Nucleus accumbens (tissue), 56 donors: ENCODE measurements around the gene HERC3.
A peak's percentile ranks its signal among the peaks of the same experiment; 100 is the strongest.

Source experiments
- DNase-seq, 56 donors: peaks; one replicate each; lab custom pipeline; 2025; lab: John Stamatoyannopoulos, UW

Gene HERC3

DNA sequence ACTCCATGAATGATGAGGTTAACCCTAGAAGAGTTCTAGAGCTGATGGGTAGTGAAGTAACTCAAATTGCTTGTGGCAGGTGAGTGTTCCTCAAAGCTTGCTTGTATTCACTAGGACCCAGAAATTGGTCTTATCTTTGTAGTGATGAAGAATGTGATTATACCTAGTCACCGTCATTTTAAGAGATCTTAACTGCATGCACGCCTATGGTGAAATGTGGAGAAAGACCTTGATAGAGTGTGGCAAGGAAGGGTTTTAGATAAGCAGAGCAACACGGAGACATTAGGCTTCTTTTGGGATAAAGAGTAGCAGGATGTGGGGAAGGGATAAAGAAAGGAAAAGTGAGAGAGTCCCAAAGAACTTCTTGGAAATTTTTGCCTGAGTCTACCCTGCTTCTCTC, 62.9 kb downstream of the HERC3 start:
- no peak for DNase-seq

GRCh38 chr4:88659055-88659889, 67.0 kb downstream of the HERC3 start:
- DNase-seq: peak in 17 of 56 donors; percentile 1 to 55 (median 18)

DNA sequence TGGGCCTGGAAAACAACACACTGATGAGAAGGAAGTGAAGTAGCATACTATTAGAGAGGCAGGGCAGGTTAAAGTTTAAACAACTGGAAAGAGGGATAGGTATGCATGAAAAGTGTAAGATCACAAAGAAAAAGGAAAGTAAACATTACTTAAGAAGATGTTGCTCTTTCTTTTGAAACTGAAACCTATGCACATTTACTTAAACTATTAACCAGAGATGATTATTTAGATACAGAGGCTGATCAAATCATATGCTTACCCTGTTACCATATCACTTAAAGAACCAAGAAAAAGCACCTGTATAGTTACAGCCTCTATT, 67.6 kb downstream of the HERC3 start:
- DNase-seq: no peak

DNA sequence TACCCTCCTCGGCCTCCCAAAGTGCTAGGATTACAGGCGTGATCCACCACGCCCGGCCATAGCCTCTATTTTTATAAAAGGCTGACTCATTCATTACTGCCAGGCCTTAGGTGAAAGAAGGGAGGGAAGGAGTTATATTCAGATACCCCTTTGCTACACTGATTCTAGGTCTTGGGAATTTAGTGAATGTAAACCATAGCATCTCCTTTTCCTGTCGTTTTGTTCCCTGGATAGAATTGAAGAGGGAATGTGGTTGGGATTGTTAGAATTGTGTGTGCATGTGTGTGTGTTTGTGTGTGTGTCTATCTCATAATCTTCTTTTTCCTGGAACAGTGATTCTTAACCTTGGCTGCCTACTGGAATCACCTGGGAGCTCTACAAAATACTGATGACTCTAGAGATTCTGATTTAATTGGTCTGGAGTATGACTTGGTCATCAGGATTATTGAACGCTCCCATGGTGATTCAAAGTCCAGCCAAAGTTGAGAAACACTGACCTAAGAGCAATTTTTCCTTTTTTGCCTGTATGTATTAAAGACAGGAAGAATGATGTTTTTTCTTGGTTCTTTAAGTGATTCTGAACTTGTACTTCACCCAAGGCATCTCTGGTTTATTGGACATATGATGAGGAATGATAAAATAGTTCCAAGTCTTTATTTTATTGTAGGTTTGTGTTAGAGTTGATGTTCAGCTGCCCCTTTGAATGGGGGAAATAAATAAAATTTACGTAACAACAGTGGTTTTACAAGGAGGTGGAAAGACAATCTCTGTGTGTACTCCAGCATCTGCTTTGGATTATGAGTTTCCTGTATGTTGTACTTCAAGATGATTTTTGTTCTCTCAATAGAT, 68.4 kb downstream of the HERC3 start:
- DNase-seq: no peak

DNA sequence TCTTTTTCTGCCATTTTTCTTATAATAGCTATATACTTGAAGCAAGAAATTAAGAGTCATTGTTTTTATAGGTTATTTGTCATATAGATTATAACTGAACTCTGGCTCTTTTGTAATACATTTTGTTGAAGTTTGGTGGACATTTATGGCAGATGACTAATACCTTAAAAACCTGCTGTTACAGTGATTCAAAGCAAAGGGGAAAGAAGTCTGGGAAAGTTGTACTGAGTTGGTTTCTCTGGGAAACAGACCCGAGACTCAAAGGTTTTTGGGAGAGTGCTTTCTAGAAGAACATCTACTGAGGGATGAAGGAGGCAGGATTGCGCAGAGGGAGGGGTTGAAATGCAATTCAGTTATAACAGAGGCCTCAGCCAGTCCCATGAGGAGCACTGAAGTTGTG, 69.5 kb downstream of the HERC3 start:
- no peak for DNase-seq

GRCh38 chr4:88672987-88673386, 80.7 kb downstream of the HERC3 start:
- peak in 4 of 56 donors; percentile 0 to 40 (median 10) for DNase-seq

DNA sequence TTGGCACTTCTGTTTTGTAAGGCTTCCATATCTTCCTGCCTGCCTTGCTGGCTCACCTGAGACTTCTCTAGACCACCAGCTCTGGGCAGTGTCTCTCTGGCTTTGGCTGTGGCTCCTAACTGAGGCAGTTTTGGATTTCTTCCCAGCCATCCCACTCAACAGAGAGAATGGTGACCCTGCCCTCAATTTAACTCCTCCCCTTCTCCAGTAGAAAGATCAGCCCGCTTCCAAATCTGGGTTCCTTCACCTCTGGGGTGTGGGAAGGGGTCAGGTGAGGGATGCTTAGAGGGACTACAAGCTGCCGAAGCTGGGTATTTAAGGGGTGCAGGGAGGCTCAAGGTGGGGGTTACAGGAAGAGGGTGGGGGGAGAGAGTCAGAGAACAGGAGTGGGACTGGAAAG, 81.6 kb downstream of the HERC3 start:
- DNase-seq: no peak

GRCh38 chr4:88674565-88674964, 82.3 kb downstream of the HERC3 start:
- DNase-seq: no peak

DNA sequence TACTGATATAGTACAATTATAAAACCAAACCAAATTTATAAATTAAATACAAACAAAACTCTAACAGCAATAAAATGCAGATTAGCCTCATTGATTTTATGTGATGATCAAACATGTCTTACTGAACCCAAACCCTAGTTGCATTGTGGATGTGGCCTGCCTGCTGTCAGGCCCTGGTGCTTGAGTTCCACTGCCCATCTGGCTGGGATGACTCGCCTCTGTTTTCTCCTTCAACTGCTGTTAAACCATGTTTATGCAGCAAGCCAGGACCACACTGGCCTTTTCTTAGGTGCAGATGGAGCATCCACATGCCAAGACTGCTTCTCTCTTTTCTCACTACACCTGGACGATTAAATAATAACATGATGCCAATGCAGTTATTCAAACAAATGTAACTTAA, 82.7 kb downstream of the HERC3 start:
- DNase-seq: no peak

DNA sequence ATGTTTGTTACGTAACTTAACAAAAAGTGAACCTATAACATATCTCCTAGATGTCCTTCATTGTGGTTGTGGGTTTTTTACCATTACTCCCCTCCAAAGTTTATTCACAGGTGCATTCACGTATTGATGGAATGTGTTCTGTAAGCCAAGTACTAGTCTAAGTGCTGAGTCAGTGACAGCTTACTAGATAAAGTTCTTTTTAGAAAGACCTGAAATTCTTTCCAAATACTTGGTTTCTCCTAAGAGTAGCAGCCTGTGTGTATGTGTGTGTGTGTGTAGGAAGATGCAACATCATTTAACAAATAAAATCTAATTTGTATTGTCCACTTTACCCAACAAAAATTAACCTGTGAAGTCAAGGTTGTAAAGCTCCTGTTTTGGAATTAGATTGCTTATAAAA, 83.3 kb downstream of the HERC3 start:
- no peak for DNase-seq

DNA sequence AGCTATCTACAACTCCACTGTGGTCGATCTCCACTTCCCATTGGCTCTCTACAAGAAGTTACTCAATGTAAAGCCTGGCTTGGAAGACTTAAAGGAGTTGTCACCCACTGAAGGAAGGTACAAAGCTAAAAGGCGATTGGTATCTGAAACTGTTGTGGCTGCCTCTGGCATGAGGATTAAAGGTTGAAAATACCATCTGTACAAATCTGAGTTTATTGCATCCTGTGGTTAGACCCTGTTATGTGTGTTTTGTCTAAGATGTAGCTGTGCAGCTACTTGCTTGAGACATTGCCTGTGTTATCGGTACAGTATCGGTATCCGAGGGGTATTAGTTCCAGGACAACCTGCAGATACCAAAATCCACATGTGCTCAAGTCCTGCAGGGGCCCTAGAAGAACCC, 88.9 kb downstream of the HERC3 start:
- DNase-seq: no peak

GRCh38 chr4:88690355-88690754, 98.1 kb downstream of the HERC3 start:
- peak in 1 of 56 donors; percentile 15 for DNase-seq

DNA sequence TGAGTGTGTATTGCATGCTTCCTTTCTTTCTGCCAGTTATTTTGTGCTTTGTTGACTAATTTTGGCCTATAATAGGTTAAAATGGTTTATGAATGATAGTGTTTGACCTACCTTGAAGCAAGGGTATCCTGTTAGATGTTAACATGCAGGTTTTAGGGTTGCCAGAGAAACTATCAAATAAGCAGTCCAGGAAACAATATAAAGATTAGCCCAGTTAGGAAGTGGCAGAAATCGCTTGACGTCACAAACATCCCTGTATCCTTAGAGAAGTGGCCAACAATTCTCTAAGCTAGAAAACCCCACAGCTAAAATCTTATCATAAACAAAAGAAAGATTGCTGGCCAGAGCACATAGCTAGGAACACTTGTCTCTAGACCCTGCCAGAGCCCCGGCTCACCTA, 101.5 kb downstream of the HERC3 start:
- no peak for DNase-seq

DNA sequence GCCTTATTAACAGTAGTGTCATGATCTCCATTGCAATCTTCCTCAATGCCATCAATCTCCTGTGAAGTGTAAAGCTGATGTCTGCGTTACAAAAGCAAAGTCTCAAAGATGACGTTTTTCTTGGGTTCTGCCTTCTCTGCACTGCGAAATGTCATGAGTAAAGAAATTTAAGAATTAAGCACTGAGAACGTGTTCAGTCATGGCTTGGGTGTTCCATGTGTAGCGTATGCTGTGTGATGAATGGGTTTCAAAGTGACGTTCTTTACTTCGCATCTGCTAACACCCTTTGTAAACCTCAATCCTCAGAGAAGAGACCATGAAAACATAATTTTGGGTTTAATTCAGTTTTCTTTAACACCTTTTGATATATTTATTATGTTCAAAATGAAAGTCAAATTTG, 104.3 kb downstream of the HERC3 start:
- DNase-seq: no peak

DNA sequence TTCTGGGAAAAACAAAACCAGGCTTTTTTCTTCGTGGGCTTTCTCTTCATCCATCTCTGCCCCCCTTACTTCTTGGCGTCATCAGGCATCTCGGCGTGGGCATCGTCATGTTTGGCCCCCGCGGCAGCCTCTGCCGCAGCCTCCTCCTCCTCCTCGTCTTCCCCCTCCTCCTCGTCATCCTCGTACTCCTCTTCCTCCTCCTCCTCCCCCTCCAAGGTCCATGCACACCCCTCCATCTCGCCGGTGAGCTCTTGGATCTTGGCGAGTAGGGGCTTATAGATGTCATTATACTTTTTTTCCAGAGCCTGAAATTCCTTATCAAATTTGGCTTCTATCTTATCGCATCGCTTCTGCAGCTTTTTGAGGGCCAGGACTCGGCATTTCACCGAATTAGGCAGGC, 104.9 kb downstream of the HERC3 start:
- peak in 17 of 56 donors; percentile 6 to 57 (median 25) for DNase-seq

- DNase-seq: peak in 53 of 56 donors; percentile 9 to 80 (median 45)
Measured at GRCh38 chr4:88697588-88698329, 105.5 kb downstream of the HERC3 start, which contains the start of gene NAP1L5. Gene NAP1L5, minus strand, starts transcription at chr4:88697829. Its CDS starts 75 bp downstream, at chr4:88697754.

DNA sequence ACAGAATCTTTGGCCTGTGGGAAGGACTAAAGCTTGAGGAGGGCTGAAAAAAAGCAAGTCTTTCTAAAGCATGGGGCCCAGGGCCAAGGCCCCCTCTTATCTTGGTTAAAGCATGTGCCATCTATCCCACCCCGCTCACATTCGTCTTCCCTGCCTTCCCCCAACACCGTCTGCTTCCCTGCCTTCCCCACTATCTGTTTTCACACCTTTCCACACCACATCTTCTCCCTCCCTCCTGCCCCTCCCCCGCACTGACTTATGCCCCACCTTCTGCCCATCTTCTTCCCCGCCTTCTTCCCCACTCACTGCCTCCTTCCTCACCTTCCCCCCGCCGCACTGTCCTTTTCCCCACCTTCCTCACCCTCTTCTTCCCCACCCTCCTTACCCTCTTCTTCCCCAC, 106.2 kb downstream of the HERC3 start:
- DNase-seq: no peak

- no peak for DNase-seq
Measured at GRCh38 chr4:88702782-88703181, 110.5 kb downstream of the HERC3 start.

DNA sequence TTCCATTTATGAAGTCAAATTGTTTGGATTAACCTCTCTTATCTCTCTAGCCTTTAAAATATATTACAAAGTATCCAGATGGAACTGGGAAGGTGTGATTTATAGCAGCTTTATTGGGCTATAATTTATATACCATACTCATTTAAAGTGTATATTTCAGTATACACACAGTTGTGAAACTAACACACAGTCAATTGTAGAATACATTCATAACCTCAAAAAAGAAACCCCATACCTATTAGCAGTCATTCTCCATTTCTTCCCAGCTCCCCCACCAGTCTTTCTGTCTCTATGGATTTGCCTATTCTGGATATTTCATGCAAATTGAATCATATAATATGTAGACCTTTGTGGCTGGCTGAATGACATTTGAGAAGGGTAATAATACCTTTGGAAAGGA, 112.9 kb downstream of the HERC3 start:
- no peak for DNase-seq

DNA sequence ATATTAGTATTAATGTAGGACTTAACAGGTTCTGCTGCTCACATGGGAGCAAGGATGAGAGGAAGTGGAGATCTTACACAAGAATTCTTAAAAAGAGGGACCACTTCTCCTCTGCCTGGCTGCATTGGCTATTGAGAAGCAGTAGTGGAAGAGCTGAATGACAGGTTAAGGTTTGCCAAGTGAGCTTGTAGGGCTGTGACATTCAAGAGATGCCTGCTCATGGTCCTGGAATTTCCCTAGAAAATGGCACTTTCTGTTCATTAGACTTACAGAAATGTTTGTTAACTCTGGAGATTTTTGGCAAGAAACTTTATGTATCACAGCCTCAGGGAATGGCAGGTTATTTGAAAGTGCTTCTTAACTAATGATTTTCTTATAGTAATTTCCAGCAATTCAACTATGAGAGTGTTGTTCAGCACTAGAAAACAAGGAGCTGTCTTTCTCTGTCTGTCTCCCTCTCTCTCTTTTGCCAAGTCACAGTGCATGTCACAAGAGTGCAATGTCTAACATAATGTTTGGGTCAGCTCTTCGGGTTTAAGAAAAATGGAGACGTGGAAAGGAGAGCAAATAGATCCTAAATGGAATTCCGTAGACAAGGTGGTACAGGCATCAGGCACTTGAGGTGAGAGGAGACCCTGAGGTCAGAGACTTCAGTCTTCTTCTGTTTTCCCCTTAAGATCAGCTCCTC, 113.7 kb downstream of the HERC3 start:
- DNase-seq: no peak
